Calu3 (cell line): Measurements from ENCODE around the gene CRYAB. TPM values are rescaled to one million over a fixed set of nuclear protein-coding genes. Genes with fewer than 3 reads are reported as not detected.

Source experiments
- BruUV-seq: library from RNA; stranded (reverse); fragments of 400-500 nt; replicated peaks from 2 replicates; lab custom pipeline; 2021; lab: Mats Ljungman, UMichigan
- CTCF ChIA-PET: fragments of 300-600 bp; sonication (Branson Sonifier 250); formaldehyde crosslinking; loops from one replicate; lab custom pipeline; 2022; ENCODE audit warnings: antibody characterized with exemption; lab: Charles Lee
- DNase-seq: peaks from one replicate; pipeline ENCODE4 v3.0.0; 2022
- H3K27ac Mint-ChIP-seq: one replicate; pipeline ENCODE4 v1.8.0; 2022; ENCODE audit warnings: mixed read lengths; ENCODE audit not compliant: unreplicated experiment
- H3K27me3 Mint-ChIP-seq: one replicate; pipeline ENCODE4 v1.8.0; 2022; ENCODE audit warnings: mixed read lengths; ENCODE audit not compliant: unreplicated experiment
- H3K36me3 Mint-ChIP-seq: one replicate; pipeline ENCODE4 v1.8.0; 2022; ENCODE audit warnings: mild to moderate bottlenecking, moderate library complexity, mixed read lengths; ENCODE audit not compliant: insufficient read depth, unreplicated experiment
- H3K4me1 Mint-ChIP-seq: one replicate; pipeline ENCODE4 v1.8.0; 2022; ENCODE audit warnings: mild to moderate bottlenecking, low read depth, mixed read lengths; ENCODE audit not compliant: unreplicated experiment
- H3K4me3 Mint-ChIP-seq: one replicate; pipeline ENCODE4 v1.8.0; 2022; ENCODE audit warnings: mild to moderate bottlenecking, low read depth, moderate library complexity, mixed read lengths; ENCODE audit not compliant: unreplicated experiment
- H3K9me3 Mint-ChIP-seq: one replicate; pipeline ENCODE4 v1.8.0; 2022; ENCODE audit warnings: low read depth, mixed read lengths; ENCODE audit not compliant: unreplicated experiment
- intact Hi-C: fragments of 100-400 bp; cut with micrococcal nuclease; formaldehyde crosslinking; loops from one replicate; pipeline ENCODE4 v1.10.0; 2022; ENCODE audit not compliant: unreplicated experiment
- total RNA-seq: library from RNA; stranded (reverse); gene quantifications from 2 replicates; pipeline ENCODE4 v1.2.3, GENCODE V29; 2022
- TF ChIP-seq, protein P1 (sequence below): fragments of 200-600 bp; IDR thresholded peaks from one replicate; pipeline ENCODE4 v1.8.0; 2022; ENCODE audit warnings: antibody characterized with exemption; ENCODE audit not compliant: unreplicated experiment

CRYAB gene
- total RNA-seq, 1 experiment from 2014 or later: 1.9 TPM

DNA sequence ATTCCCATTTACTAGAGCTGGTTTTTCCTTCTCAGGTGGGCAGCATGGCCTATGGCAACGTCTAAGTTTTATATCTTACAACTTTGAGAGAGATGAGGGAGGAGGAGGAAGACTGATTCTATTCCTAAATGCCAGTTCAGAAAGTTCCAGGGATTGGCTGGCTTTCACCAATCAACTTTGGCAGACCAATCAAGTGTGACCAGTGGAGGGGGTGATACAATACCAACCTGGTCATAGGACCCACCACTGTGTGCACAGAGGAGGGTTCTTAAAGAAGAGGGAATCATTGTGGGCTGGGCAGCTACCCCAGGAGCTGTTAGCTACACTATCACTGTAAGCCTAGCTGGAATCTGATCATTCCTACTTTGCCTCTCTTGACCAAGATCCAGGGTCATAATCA, 33.6 kb upstream of the CRYAB start:
- BruUV-seq: no TSS peak
- CTCF ChIA-PET: interaction anchor here (0.6 kb wide), 1 partner anchor 17 kb away, joined by 3 read pairs; no protein-coding TSS in a partner anchor
- H3K9me3 Mint-ChIP-seq: no peaks in the 10 kb centered on the region
- no peak overlapping the region for H3K4me3 Mint-ChIP-seq
- no peak overlapping the region for H3K27ac Mint-ChIP-seq
- H3K36me3 Mint-ChIP-seq: no peaks in the 10 kb centered on the region
- DNase-seq: no peak
- TF ChIP-seq, protein P1, sequence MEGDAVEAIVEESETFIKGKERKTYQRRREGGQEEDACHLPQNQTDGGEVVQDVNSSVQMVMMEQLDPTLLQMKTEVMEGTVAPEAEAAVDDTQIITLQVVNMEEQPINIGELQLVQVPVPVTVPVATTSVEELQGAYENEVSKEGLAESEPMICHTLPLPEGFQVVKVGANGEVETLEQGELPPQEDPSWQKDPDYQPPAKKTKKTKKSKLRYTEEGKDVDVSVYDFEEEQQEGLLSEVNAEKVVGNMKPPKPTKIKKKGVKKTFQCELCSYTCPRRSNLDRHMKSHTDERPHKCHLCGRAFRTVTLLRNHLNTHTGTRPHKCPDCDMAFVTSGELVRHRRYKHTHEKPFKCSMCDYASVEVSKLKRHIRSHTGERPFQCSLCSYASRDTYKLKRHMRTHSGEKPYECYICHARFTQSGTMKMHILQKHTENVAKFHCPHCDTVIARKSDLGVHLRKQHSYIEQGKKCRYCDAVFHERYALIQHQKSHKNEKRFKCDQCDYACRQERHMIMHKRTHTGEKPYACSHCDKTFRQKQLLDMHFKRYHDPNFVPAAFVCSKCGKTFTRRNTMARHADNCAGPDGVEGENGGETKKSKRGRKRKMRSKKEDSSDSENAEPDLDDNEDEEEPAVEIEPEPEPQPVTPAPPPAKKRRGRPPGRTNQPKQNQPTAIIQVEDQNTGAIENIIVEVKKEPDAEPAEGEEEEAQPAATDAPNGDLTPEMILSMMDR: no peak
- H3K27me3 Mint-ChIP-seq: no peaks in the 10 kb centered on the region
- intact Hi-C loops: no loop called here
- peaks cover 7% of the 10 kb centered on the region for H3K4me1 Mint-ChIP-seq

DNA sequence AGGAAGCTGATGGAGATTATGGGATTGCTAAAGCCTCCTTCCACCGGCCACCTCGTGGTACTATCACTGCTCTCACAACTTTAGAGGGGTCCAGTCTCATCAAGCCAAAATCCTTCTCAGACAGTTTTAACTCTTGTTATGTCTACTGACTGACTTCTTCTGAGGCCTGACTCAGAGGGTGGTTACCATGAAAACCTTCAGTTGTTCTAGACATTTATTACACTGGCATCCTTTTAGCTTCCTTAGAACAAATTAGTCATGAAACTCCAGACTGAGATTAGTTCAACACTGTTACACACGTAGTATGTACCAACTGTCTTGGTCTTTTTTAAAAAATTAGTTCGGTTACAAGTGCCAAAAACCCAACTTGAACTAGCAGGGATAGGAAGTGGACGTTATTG, 33.1 kb upstream of the CRYAB start:
- intact Hi-C loops: no loop called here

DNA sequence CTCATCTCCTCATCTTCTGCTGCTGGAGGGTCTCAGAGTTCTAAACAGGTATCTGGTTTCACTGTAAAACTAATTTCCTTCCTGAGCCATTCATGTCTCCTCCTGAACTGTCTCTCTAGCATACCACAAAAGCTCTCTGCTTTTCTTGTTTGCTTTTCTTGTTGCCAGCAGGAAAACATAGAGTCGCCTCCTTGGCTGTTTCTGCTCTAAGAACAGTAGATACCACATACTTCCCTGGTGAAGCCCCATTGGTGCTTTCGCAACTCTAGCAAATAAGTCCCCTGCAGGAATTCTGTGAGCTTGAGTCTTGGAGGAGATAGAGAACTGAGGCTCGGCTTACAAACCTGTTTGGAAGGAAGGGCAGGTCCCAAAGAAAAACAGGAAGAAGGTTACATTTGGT, 32.6 kb upstream of the CRYAB start:
- TF ChIP-seq, protein P1: no peak
- no peaks in the 10 kb centered on the region for H3K27me3 Mint-ChIP-seq
- no peak for DNase-seq
- CTCF ChIA-PET: no interaction called here
- intact Hi-C loops: no loop called here
- H3K4me3 Mint-ChIP-seq: no peak overlapping the region
- H3K4me1 Mint-ChIP-seq: no peaks in the 10 kb centered on the region
- no peaks in the 10 kb centered on the region for H3K36me3 Mint-ChIP-seq
- H3K27ac Mint-ChIP-seq: no peak overlapping the region
- H3K9me3 Mint-ChIP-seq: no peaks in the 10 kb centered on the region
- BruUV-seq: no TSS peak

More for the DNA sequence above, 33.1 kb upstream of the CRYAB start:
- BruUV-seq: no TSS peak
- CTCF ChIA-PET: interaction anchor here (0.6 kb wide), 1 partner anchor 18 kb away, joined by 3 read pairs; no protein-coding TSS in a partner anchor
- no peaks in the 10 kb centered on the region for H3K27me3 Mint-ChIP-seq
- TF ChIP-seq, protein P1: no peak
- no peak overlapping the region for H3K4me3 Mint-ChIP-seq
- H3K4me1 Mint-ChIP-seq: peaks cover 3% of the 10 kb centered on the region
- no peak overlapping the region for H3K27ac Mint-ChIP-seq
- no peak for DNase-seq
- no peaks in the 10 kb centered on the region for H3K36me3 Mint-ChIP-seq
- H3K9me3 Mint-ChIP-seq: no peaks in the 10 kb centered on the region

DNA sequence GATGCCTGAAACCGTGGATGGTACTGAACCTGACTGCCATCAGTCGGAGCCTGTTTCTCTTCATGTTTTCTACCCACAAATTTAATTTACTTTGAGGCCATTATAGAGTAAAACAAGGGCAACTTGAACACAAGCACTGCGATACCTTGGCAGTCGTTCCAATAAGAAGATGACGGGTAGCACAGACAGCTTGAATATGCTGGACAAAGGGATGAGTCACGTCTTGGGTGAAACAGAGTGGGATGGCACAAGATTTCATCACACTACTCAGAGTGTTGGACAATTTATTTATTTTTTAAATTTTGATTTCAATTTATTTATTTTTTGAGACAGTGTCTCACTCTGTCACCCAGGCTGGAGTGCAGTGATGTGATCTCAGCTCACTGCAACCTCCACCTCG, 31.3 kb upstream of the CRYAB start:
- H3K9me3 Mint-ChIP-seq: no peaks in the 10 kb centered on the region
- TF ChIP-seq, protein P1: no peak
- intact Hi-C loops: no loop called here
- no peak overlapping the region for H3K27ac Mint-ChIP-seq
- BruUV-seq: no TSS peak
- no peak overlapping the region for H3K4me3 Mint-ChIP-seq
- DNase-seq: no peak
- H3K36me3 Mint-ChIP-seq: no peaks in the 10 kb centered on the region
- no peaks in the 10 kb centered on the region for H3K27me3 Mint-ChIP-seq
- no peaks in the 10 kb centered on the region for H3K4me1 Mint-ChIP-seq
- CTCF ChIA-PET: interaction anchor here (1.2 kb wide), 1 partner anchor 36 kb away, joined by 4 read pairs; no protein-coding TSS in a partner anchor
